SK-N-SH treated with all-trans-retinoic acid at 6 μM for 48 hours (cell line): ENCODE data around the gene SGPL1.
A peak's percentile ranks its signal among the peaks of the same experiment; 100 is the strongest.

Experiments
- ATAC-seq: fragments of 200-7000 bp; cut with Tn5 transposase; 3 replicates; pipeline ENCODE4 v1.9.1; 2020; ENCODE audit warnings: mild to moderate bottlenecking, moderate library complexity
- ARNTL ChIP-seq: fragments of 450-650 bp; formaldehyde crosslinking; IDR thresholded peaks from 2 replicates; pipeline ENCODE4 v1.5.0; 2020; ENCODE audit warnings: low read depth, mild to moderate bottlenecking, moderate library complexity, borderline replicate concordance
- BACH2 ChIP-seq: fragments of 250-450 bp; sonication (Bioruptor Pico); IDR thresholded peaks from 2 replicates; pipeline ENCODE4 v1.9.0; 2021; ENCODE audit warnings: mild to moderate bottlenecking, borderline replicate concordance
- CSDC2 ChIP-seq: fragments of 250-450 bp; sonication (Bioruptor Pico); IDR thresholded peaks from 2 replicates; pipeline ENCODE4 v1.5.0; 2020; ENCODE audit warnings: mild to moderate bottlenecking, moderate library complexity
- CSRNP3 ChIP-seq: fragments of 250-450 bp; sonication (Bioruptor Pico); IDR thresholded peaks from 2 replicates; pipeline ENCODE4 v1.5.1; 2021; ENCODE audit warnings: mild to moderate bottlenecking, moderate library complexity
- ESRRG ChIP-seq: fragments of 250-450 bp; sonication (Bioruptor Pico); IDR thresholded peaks from 2 replicates; pipeline ENCODE4 v1.6.1; 2021; ENCODE audit warnings: mild to moderate bottlenecking
- GLIS3 ChIP-seq: fragments of 250-450 bp; sonication (Bioruptor Pico); IDR thresholded peaks from 2 replicates; pipeline ENCODE4 v1.5.0; 2020; ENCODE audit warnings: mild to moderate bottlenecking, moderate library complexity
- OSR1 ChIP-seq: fragments of 250-450 bp; sonication (Bioruptor Pico); IDR thresholded peaks from 2 replicates; pipeline ENCODE4 v1.8.0; 2022; ENCODE audit warnings: moderate library complexity, mild to moderate bottlenecking, inconsistent platforms
- PATZ1 ChIP-seq: fragments of 250-450 bp; sonication (Bioruptor Pico); IDR thresholded peaks from 2 replicates; pipeline ENCODE4 v1.8.0; 2020; ENCODE audit warnings: mild to moderate bottlenecking, moderate library complexity, borderline replicate concordance
- POU6F1 ChIP-seq: fragments of 250-450 bp; sonication (Bioruptor Pico); IDR thresholded peaks from 2 replicates; pipeline ENCODE4 v1.8.0; 2021; ENCODE audit warnings: low read depth, mild to moderate bottlenecking, moderate library complexity, borderline replicate concordance
- PPARA ChIP-seq: fragments of 250-450 bp; sonication (Bioruptor Pico); IDR thresholded peaks from 2 replicates; pipeline ENCODE4 v1.5.0; 2020; ENCODE audit warnings: mild to moderate bottlenecking, borderline replicate concordance
- RARB ChIP-seq: fragments of 250-450 bp; sonication (Bioruptor Pico); IDR thresholded peaks from 2 replicates; pipeline ENCODE4 v1.8.0; 2021; ENCODE audit warnings: mild to moderate bottlenecking, moderate library complexity
- SNAI2 ChIP-seq: fragments of 250-450 bp; sonication (Bioruptor Pico); IDR thresholded peaks from 2 replicates; pipeline ENCODE4 v1.5.0; 2020; ENCODE audit warnings: mild to moderate bottlenecking, moderate library complexity
- TCF4 ChIP-seq: fragments of 250-450 bp; sonication (Bioruptor Pico); IDR thresholded peaks from 2 replicates; pipeline ENCODE4 v1.8.0; 2021; ENCODE audit warnings: mild to moderate bottlenecking, moderate library complexity, borderline replicate concordance
- TOX ChIP-seq: fragments of 250-450 bp; sonication (Bioruptor Pico); IDR thresholded peaks from 2 replicates; pipeline ENCODE4 v1.8.0; 2021; ENCODE audit warnings: mild to moderate bottlenecking, moderate library complexity, borderline replicate concordance
- TSHZ2 ChIP-seq: fragments of 250-450 bp; sonication (Bioruptor Pico); IDR thresholded peaks from 2 replicates; pipeline ENCODE4 v1.5.0; 2020; ENCODE audit warnings: mild to moderate bottlenecking, moderate library complexity
- ZC3H10 ChIP-seq: fragments of 250-450 bp; sonication (Bioruptor Pico); IDR thresholded peaks from 2 replicates; pipeline ENCODE4 v1.5.1; 2021; ENCODE audit warnings: mild to moderate bottlenecking, moderate library complexity
- ZFP3 ChIP-seq: fragments of 250-450 bp; sonication (Bioruptor Pico); IDR thresholded peaks from 2 replicates; pipeline ENCODE4 v1.5.0; 2020; ENCODE audit warnings: mild to moderate bottlenecking, moderate library complexity
- ZFP30 ChIP-seq: fragments of 450-650 bp; formaldehyde crosslinking; IDR thresholded peaks from 2 replicates; pipeline ENCODE4 v1.5.0; 2022; ENCODE audit warnings: mild to moderate bottlenecking, moderate library complexity
- ZNF70 ChIP-seq: fragments of 450-650 bp; formaldehyde crosslinking; IDR thresholded peaks from 2 replicates; pipeline ENCODE4 v1.5.0; 2020; ENCODE audit warnings: mild to moderate bottlenecking, moderate library complexity
- ZNF8 ChIP-seq: fragments of 450-650 bp; formaldehyde crosslinking; IDR thresholded peaks from 2 replicates; pipeline ENCODE4 v1.5.0; 2020; ENCODE audit warnings: mild to moderate bottlenecking, moderate library complexity

SGPL1 gene

GRCh38 chr10:70820976-70821750 is 5.4 kb downstream of the SGPL1 start:
- TF ChIP-seq ARNTL (CRISPR knock-in tag) (no peak), TCF4 (no peak), GLIS3 (CRISPR knock-in tag) (no peak), ZC3H10 (CRISPR knock-in tag) (no peak), ZFP3 (CRISPR knock-in tag) (no peak), ESRRG (CRISPR knock-in tag) (no peak), RARB (CRISPR knock-in tag) (no peak), ZNF70 (CRISPR knock-in tag) (no peak), BACH2 (CRISPR knock-in tag) (no peak), ZFP30 (CRISPR knock-in tag) (no peak), TOX (CRISPR knock-in tag) (no peak), CSDC2 (CRISPR knock-in tag) (no peak), ZNF8 (CRISPR knock-in tag) (no peak), PPARA (CRISPR knock-in tag) (no peak), SNAI2 (no peak)
- ATAC-seq = no peak

- no peak for ATAC-seq
- TF ChIP-seq ZNF70 (CRISPR knock-in tag) (no peak), GLIS3 (CRISPR knock-in tag) (no peak), ZNF8 (CRISPR knock-in tag) (no peak), OSR1 (no peak), ZFP3 (CRISPR knock-in tag) (no peak), SNAI2 (no peak), CSDC2 (CRISPR knock-in tag) (no peak), ZC3H10 (CRISPR knock-in tag) (no peak), ZFP30 (CRISPR knock-in tag) (no peak), PPARA (CRISPR knock-in tag) (no peak), POU6F1 (CRISPR knock-in tag) (no peak), CSRNP3 (CRISPR knock-in tag) (no peak), BACH2 (CRISPR knock-in tag) (no peak), TOX (CRISPR knock-in tag) (no peak), TSHZ2 (no peak), ARNTL (CRISPR knock-in tag) (no peak), TCF4 (no peak)
Observed at GRCh38 chr10:70822076-70822820, 6.5 kb downstream of the SGPL1 start.

- TF ChIP-seq PATZ1 = no peak
- no peak for TF ChIP-seq TSHZ2
- no peak for TF ChIP-seq ZFP3 (CRISPR knock-in tag)
- TF ChIP-seq ESRRG (CRISPR knock-in tag) = no peak
- no peak for TF ChIP-seq GLIS3 (CRISPR knock-in tag)
- peak; percentile 30; the same call in 1 of the 3 replicates for ATAC-seq
Observed at GRCh38 chr10:70827086-70827757, 11.5 kb downstream of the SGPL1 start.
